Small intestine (tissue), 7 donors: ENCODE results near the gene KLK8. TPM values are rescaled to one million over a fixed set of nuclear protein-coding genes. Genes with fewer than 3 reads are reported as not detected.

ENCODE experiments used
- DNase-seq, 2 donors: peaks; one replicate each; pipeline versions ENCODE4 v3.0.0 to v3.0.0-alpha.2; 2013
- FAIRE-seq: peaks from 2 replicates; lab custom pipeline; 2012; peaks lifted over from hg19 to GRCh38; lab: Jason Lieb, UNC
- H3K27ac ChIP-seq, 3 donors: one replicate each; pipeline ENCODE4 v1.5.1; 2013; ENCODE audit warnings: low read length in 2 of 3, mild to moderate bottlenecking in 2 of 3, control low read depth in 1 of 3, inconsistent platforms in 1 of 3, low read depth in 1 of 3, moderate library complexity in 1 of 3
- H3K27me3 ChIP-seq, 3 donors: one replicate each; pipeline ENCODE4 v1.6.1; 2013; ENCODE audit warnings: low read length in 3 of 3, inconsistent platforms in 1 of 3; ENCODE audit not compliant: control insufficient read depth in 3 of 3, insufficient read depth in 3 of 3
- H3K36me3 ChIP-seq, 3 donors: one replicate each; pipeline ENCODE4 v1.6.1; 2013; ENCODE audit warnings: low read length in 3 of 3, inconsistent platforms in 1 of 3, low read depth in 1 of 3, mild to moderate bottlenecking in 1 of 3, moderate library complexity in 1 of 3; ENCODE audit not compliant: control insufficient read depth in 3 of 3, insufficient read depth in 2 of 3
- H3K4me1 ChIP-seq, 3 donors: one replicate each; pipeline ENCODE4 v1.6.1; 2013; ENCODE audit warnings: low read length in 2 of 3, inconsistent platforms in 1 of 3, low read depth in 1 of 3, mild to moderate bottlenecking in 1 of 3, moderate library complexity in 1 of 3; ENCODE audit not compliant: control insufficient read depth in 3 of 3, insufficient read depth in 2 of 3
- H3K4me3 ChIP-seq, 3 donors: one replicate each; pipeline ENCODE4 v1.5.1; 2013; ENCODE audit warnings: low read length in 3 of 3, control low read depth in 1 of 3, inconsistent platforms in 1 of 3, low read depth in 1 of 3, mild to moderate bottlenecking in 1 of 3, moderate library complexity in 1 of 3
- H3K9me3 ChIP-seq, 2 donors: one replicate each; pipeline ENCODE4 v1.6.1; 2013; ENCODE audit warnings: low read depth in 1 of 2, low read length in 1 of 2; ENCODE audit not compliant: control insufficient read depth in 2 of 2, insufficient read depth in 1 of 2
- WGBS, 3 donors: extraction: QIAGEN DNeasy Blood & Tissue Kit; methylation state at CpG; one replicate each; pipeline ENCODE4 v1.1.7; 2013; 5-methylcytosine and 5-hydroxymethylcytosine counted together
- polyA plus RNA-seq, 4 donors: library from polyadenylated mRNA; stranded (reverse) in 3 of 4; unstranded in 1 of 4; fragments of 200-250 nt in 3 of 4; fragments of 120-200 nt in 1 of 4; gene quantifications; one replicate each; pipeline versions ENCODE4 v1.2.1 to v1.2.3, GENCODE V29; 2013
- donor health status: healthy with polysubstance abuse.
- donor health status: control.
- donor health status: control.
- donor health status: Bipolar disorder and iron deficiency.
- donor health status: healthy.

Gene KLK8
- polyA plus RNA-seq, 4 donors: 0.12 TPM; not detected in 3

GRCh38 chr19:51015691-51016267, 14.4 kb upstream of the KLK8 start:
- Histone ChIP-seq H3K36me3 (no peaks in the 10 kb centered on the region), H3K27me3 (peaks cover 9 to 47% (median 12%) of the 10 kb centered on the region in 3 donors), H3K27ac (no peak overlapping the region), H3K9me3 (no peaks in the 10 kb centered on the region), H3K4me1 (no peaks in the 10 kb centered on the region), H3K4me3 (no peak overlapping the region)
- FAIRE-seq (no peak), DNase-seq (no peak)
- 86 to 91% (median 87%) methylated on average over 17 to 19 of the region's 19 CpGs for WGBS, 3 donors

GRCh38 chr19:51014242-51014641, 12.8 kb upstream of the KLK8 start:
- Histone ChIP-seq H3K27me3 (peaks cover 7 to 32% (median 13%) of the 10 kb centered on the region in 3 donors), H3K36me3 (no peaks in the 10 kb centered on the region), H3K4me1 (no peaks in the 10 kb centered on the region), H3K9me3 (no peaks in the 10 kb centered on the region), H3K27ac (no peak overlapping the region), H3K4me3 (no peak overlapping the region)
- FAIRE-seq: no peak
- no peak for DNase-seq
- 82 to 88% (median 85%) methylated on average over 6 of the region's 6 CpGs for WGBS, 3 donors

GRCh38 chr19:51012661-51013190, 11.3 kb upstream of the KLK8 start:
- FAIRE-seq (no peak), DNase-seq (no peak)
- Histone ChIP-seq H3K4me1 (no peaks in the 10 kb centered on the region), H3K36me3 (no peaks in the 10 kb centered on the region), H3K9me3 (no peaks in the 10 kb centered on the region), H3K27ac (no peak overlapping the region), H3K4me3 (no peak overlapping the region), H3K27me3 (peaks cover 4 to 19% (median 11%) of the 10 kb centered on the region in 3 donors)
- 64 to 70% (median 66%) methylated on average over 12 of the region's 12 CpGs for WGBS, 3 donors

GRCh38 chr19:51010066-51010795, 8.8 kb upstream of the KLK8 start:
- Histone ChIP-seq H3K4me1 (no peaks in the 10 kb centered on the region), H3K9me3 (no peaks in the 10 kb centered on the region), H3K4me3 (no peak overlapping the region), H3K27me3 (peaks cover 0 to 5% (median 0%) of the 10 kb centered on the region in 3 donors), H3K27ac (no peak overlapping the region), H3K36me3 (no peaks in the 10 kb centered on the region)
- FAIRE-seq: no peak
- no peak for DNase-seq
- 50 to 70% (median 65%) methylated on average over 4 of the region's 4 CpGs for WGBS, 3 donors

GRCh38 chr19:51009061-51009891, 7.9 kb upstream of the KLK8 start:
- no peaks in the 10 kb centered on the region for H3K9me3 ChIP-seq
- H3K4me1 ChIP-seq: no peaks in the 10 kb centered on the region
- FAIRE-seq: no peak
- DNase-seq: no peak
- H3K27ac ChIP-seq: no peak overlapping the region
- peaks cover 0 to 5% (median 0%) of the 10 kb centered on the region in 3 donors for H3K27me3 ChIP-seq
- WGBS, 3 donors: 67 to 75% (median 70%) methylated on average over 19 of the region's 19 CpGs
- H3K4me3 ChIP-seq: no peak overlapping the region
- H3K36me3 ChIP-seq: no peaks in the 10 kb centered on the region

GRCh38 chr19:51007488-51007887, 6.1 kb upstream of the KLK8 start:
- H3K4me3 ChIP-seq: no peak overlapping the region
- H3K27ac ChIP-seq: no peak overlapping the region
- no peak for FAIRE-seq
- no peak for DNase-seq
- peaks cover 0 to 3% of the 10 kb centered on the region in 2 donors for H3K9me3 ChIP-seq
- no peaks in the 10 kb centered on the region for H3K4me1 ChIP-seq
- no peaks in the 10 kb centered on the region for H3K36me3 ChIP-seq
- 84 to 95% (median 89%) methylated on average over 3 of the region's 3 CpGs for WGBS, 3 donors
- peaks cover 0 to 5% (median 1%) of the 10 kb centered on the region in 3 donors for H3K27me3 ChIP-seq

- DNase-seq (no peak), FAIRE-seq (no peak)
- Histone ChIP-seq H3K36me3 (no peaks in the 10 kb centered on the region), H3K9me3 (peaks cover 0 to 3% of the 10 kb centered on the region in 2 donors), H3K4me3 (no peak overlapping the region), H3K27me3 (peaks cover 0 to 8% (median 4%) of the 10 kb centered on the region in 3 donors), H3K4me1 (no peaks in the 10 kb centered on the region), H3K27ac (no peak overlapping the region)
- 54 to 66% (median 54%) methylated on average over 7 to 8 of the region's 8 CpGs for WGBS, 3 donors
These were observed 5.0 kb upstream of the KLK8 start for GRCh38 chr19:51006406-51006805.

GRCh38 chr19:51005248-51005647, 3.8 kb upstream of the KLK8 start:
- 81 to 90% (median 88%) methylated on average over 1 of the region's 1 CpG for whole genome bisulfite sequencing, 3 donors
- Histone ChIP-seq H3K27me3 (peaks cover 0 to 11% (median 11%) of the 10 kb centered on the region in 3 donors), H3K36me3 (no peaks in the 10 kb centered on the region), H3K4me3 (no peak overlapping the region), H3K27ac (no peak overlapping the region), H3K4me1 (no peaks in the 10 kb centered on the region), H3K9me3 (peaks cover 0 to 3% of the 10 kb centered on the region in 2 donors)
- DNase-seq (no peak), FAIRE-seq (no peak)
